HG03139 (cell line): ENCODE measurements around the gene WWP2.
"Not testable (repeated sequence)": the region's sequence is repeated elsewhere in the genome, so short reads cannot be mapped to it uniquely, and the experiment has no call there.

Experiments
- ATAC-seq: cut with Tn5 transposase; IDR thresholded peaks from one replicate; pipeline ENCODE4 v1.9.1; 2021; ENCODE audit not compliant: unreplicated experiment

The WWP2 gene

GRCh38 chr16:69941251-69942098, 179.3 kb downstream of the WWP2 start:
- no peak for ATAC-seq

GRCh38 chr16:69942099-69942491, 180.0 kb downstream of the WWP2 start:
- no peak for ATAC-seq

GRCh38 chr16:69942627-69943170, 180.6 kb downstream of the WWP2 start:
- ATAC-seq = no peak

- not testable (repeated sequence) for ATAC-seq
Measured at GRCh38 chr16:69943241-69944036, 181.3 kb downstream of the WWP2 start.

- not testable (repeated sequence) for ATAC-seq
Measured at GRCh38 chr16:69950411-69950810, 188.3 kb downstream of the WWP2 start.

GRCh38 chr16:69951017-69951671, 189.0 kb downstream of the WWP2 start, which contains the start of gene CLEC18A:
CLEC18A (plus strand) TSS chr16:69951334; CDS start chr16:69951367, 33 bp downstream.
- ATAC-seq = not testable (repeated sequence)

- ATAC-seq = not testable (repeated sequence)
Measured at GRCh38 chr16:69951672-69952031, 189.5 kb downstream of the WWP2 start.

- not testable (repeated sequence) for ATAC-seq
Measured at GRCh38 chr16:69952116-69952515, 190.0 kb downstream of the WWP2 start.

- not testable (repeated sequence) for ATAC-seq
Measured at GRCh38 chr16:69952572-69953355, 190.6 kb downstream of the WWP2 start.

- ATAC-seq = not testable (repeated sequence)
Measured at GRCh38 chr16:69954241-69954640, 192.1 kb downstream of the WWP2 start.

GRCh38 chr16:69963312-69963711, 201.2 kb downstream of the WWP2 start:
- ATAC-seq = not testable (repeated sequence)

GRCh38 chr16:69964960-69965660, 203.0 kb downstream of the WWP2 start:
- not testable (repeated sequence) for ATAC-seq

GRCh38 chr16:69965661-69966054, 203.5 kb downstream of the WWP2 start:
- not testable (repeated sequence) for ATAC-seq

- not testable (repeated sequence) for ATAC-seq
Measured at GRCh38 chr16:69967688-69968087, 205.6 kb downstream of the WWP2 start.

GRCh38 chr16:69968125-69968524, 206.0 kb downstream of the WWP2 start:
- ATAC-seq = not testable (repeated sequence)

- ATAC-seq = not testable (repeated sequence)
Measured at GRCh38 chr16:69969657-69970056, 207.5 kb downstream of the WWP2 start.

GRCh38 chr16:69972120-69972519, 210.0 kb downstream of the WWP2 start:
- not testable (repeated sequence) for ATAC-seq

GRCh38 chr16:69972935-69973334, 210.8 kb downstream of the WWP2 start:
- ATAC-seq = not testable (repeated sequence)

- not testable (repeated sequence) for ATAC-seq
Measured at GRCh38 chr16:69985196-69985595, 223.1 kb downstream of the WWP2 start.
